ENCODE data around the gene GPANK1. TPM values are rescaled to one million over a fixed set of nuclear protein-coding genes. Genes with fewer than 3 reads are reported as not detected.
A peak's percentile ranks its signal among the peaks of the same experiment; 100 is the strongest.

Gene GPANK1
- total and polyA plus RNA-seq, 9 of the 15 experiments (the other 6 are each of a cell fraction or from before 2014, with no cell fraction given): 32.2 to 111 (median 46.3) TPM

- TF ChIP-seq, protein P1, sequence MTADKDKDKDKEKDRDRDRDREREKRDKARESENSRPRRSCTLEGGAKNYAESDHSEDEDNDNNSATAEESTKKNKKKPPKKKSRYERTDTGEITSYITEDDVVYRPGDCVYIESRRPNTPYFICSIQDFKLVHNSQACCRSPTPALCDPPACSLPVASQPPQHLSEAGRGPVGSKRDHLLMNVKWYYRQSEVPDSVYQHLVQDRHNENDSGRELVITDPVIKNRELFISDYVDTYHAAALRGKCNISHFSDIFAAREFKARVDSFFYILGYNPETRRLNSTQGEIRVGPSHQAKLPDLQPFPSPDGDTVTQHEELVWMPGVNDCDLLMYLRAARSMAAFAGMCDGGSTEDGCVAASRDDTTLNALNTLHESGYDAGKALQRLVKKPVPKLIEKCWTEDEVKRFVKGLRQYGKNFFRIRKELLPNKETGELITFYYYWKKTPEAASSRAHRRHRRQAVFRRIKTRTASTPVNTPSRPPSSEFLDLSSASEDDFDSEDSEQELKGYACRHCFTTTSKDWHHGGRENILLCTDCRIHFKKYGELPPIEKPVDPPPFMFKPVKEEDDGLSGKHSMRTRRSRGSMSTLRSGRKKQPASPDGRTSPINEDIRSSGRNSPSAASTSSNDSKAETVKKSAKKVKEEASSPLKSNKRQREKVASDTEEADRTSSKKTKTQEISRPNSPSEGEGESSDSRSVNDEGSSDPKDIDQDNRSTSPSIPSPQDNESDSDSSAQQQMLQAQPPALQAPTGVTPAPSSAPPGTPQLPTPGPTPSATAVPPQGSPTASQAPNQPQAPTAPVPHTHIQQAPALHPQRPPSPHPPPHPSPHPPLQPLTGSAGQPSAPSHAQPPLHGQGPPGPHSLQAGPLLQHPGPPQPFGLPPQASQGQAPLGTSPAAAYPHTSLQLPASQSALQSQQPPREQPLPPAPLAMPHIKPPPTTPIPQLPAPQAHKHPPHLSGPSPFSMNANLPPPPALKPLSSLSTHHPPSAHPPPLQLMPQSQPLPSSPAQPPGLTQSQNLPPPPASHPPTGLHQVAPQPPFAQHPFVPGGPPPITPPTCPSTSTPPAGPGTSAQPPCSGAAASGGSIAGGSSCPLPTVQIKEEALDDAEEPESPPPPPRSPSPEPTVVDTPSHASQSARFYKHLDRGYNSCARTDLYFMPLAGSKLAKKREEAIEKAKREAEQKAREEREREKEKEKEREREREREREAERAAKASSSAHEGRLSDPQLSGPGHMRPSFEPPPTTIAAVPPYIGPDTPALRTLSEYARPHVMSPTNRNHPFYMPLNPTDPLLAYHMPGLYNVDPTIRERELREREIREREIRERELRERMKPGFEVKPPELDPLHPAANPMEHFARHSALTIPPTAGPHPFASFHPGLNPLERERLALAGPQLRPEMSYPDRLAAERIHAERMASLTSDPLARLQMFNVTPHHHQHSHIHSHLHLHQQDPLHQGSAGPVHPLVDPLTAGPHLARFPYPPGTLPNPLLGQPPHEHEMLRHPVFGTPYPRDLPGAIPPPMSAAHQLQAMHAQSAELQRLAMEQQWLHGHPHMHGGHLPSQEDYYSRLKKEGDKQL (CRISPR knock-in tag; IDR thresholded peaks at IDR 0.05; ENCODE audit: borderline replicate concordance): no peak
- peak; percentile 77; the same call in 1 of the 2 replicates for TF ChIP-seq MAFF (IDR thresholded peaks at IDR 0.05; ENCODE audit: low read length)
- TF ChIP-seq ELF4 (CRISPR knock-in tag; IDR thresholded peaks at IDR 0.05): peak; percentile 89
- TF ChIP-seq PHF20 (IDR thresholded peaks at IDR 0.05; ENCODE audit: partially characterized antibody): no peak
- TF ChIP-seq SIX5 (IDR thresholded peaks at IDR 0.05; ENCODE audit: borderline replicate concordance in 1 of 2, insufficient read depth in 1 of 2, low read depth in 1 of 2, low read length in 2 of 2): no peak
- no peak for TF ChIP-seq HMG20B (CRISPR knock-in tag; IDR thresholded peaks at IDR 0.05)
- peak; percentile 87 for TF ChIP-seq ZBTB9 (CRISPR knock-in tag; IDR thresholded peaks at IDR 0.05)
- TF ChIP-seq SMC3 (conservative IDR thresholded peaks at IDR 0.05; ENCODE audit: insufficient read depth, low read depth, low read length): peak; percentile 5; the same call in 1 of the 2 replicates
- TF ChIP-seq, protein P2, sequence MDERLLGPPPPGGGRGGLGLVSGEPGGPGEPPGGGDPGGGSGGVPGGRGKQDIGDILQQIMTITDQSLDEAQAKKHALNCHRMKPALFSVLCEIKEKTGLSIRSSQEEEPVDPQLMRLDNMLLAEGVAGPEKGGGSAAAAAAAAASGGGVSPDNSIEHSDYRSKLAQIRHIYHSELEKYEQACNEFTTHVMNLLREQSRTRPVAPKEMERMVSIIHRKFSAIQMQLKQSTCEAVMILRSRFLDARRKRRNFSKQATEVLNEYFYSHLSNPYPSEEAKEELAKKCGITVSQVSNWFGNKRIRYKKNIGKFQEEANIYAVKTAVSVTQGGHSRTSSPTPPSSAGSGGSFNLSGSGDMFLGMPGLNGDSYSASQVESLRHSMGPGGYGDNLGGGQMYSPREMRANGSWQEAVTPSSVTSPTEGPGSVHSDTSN (CRISPR knock-in tag; IDR thresholded peaks at IDR 0.05; ENCODE audit: low read depth): no peak
- TF ChIP-seq, protein P2 (tag; conservative IDR thresholded peaks at IDR 0.05; ENCODE audit: low read depth): 0 out of 2 replicates have a peak, but pooled peaks have one; percentile 28
- TF ChIP-seq SRSF7 (optimal IDR thresholded peaks at IDR 0.05; ENCODE audit: low read depth, low read length): no peak
- peak; percentile 93 for TF ChIP-seq ZBTB2 (IDR thresholded peaks at IDR 0.05)
- TF ChIP-seq COPS2 (conservative IDR thresholded peaks at IDR 0.05): no peak
- TF ChIP-seq, protein P3, sequence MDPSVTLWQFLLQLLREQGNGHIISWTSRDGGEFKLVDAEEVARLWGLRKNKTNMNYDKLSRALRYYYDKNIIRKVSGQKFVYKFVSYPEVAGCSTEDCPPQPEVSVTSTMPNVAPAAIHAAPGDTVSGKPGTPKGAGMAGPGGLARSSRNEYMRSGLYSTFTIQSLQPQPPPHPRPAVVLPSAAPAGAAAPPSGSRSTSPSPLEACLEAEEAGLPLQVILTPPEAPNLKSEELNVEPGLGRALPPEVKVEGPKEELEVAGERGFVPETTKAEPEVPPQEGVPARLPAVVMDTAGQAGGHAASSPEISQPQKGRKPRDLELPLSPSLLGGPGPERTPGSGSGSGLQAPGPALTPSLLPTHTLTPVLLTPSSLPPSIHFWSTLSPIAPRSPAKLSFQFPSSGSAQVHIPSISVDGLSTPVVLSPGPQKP (CRISPR knock-in tag; IDR thresholded peaks at IDR 0.05): no peak
- peak; percentile 56 for TF ChIP-seq ZNF24 (IDR thresholded peaks at IDR 0.05)
Measured at GRCh38 chr6:31690231-31691077, 25.7 kb upstream of the GPANK1 start (continued).
